ENCODE results near the gene IGBP1.
A peak's percentile ranks its signal among the peaks of the same experiment; 100 is the strongest.

The IGBP1 gene

GRCh38 chrX:70174754-70175153, 41.5 kb downstream of the IGBP1 start:
- DNase-seq (ENCODE audit: low read depth, low spot score), result peak; percentile 53
- no peak overlapping the region for H3K4me3 ChIP-seq (ENCODE audit: low read depth, low read length)
- no peak for TF ChIP-seq CTCF (IDR thresholded peaks at IDR 0.05; ENCODE audit: low read depth, low read length)
- in situ Hi-C loops (cut with HindIII; ENCODE audit: low sequenced_read_pairs), result no loop called here

- no peak overlapping the region for H3K4me3 ChIP-seq (ENCODE audit: low read depth, low read length)
- no peak for TF ChIP-seq CTCF (IDR thresholded peaks at IDR 0.05; ENCODE audit: low read depth, low read length)
- in situ Hi-C loops (cut with HindIII; ENCODE audit: low sequenced_read_pairs), result no loop called here
- no peak for DNase-seq (ENCODE audit: low read depth, low spot score)
Measured at GRCh38 chrX:70175338-70175737, 42.1 kb downstream of the IGBP1 start.

GRCh38 chrX:70176938-70177533, 43.8 kb downstream of the IGBP1 start, which contains the start of gene DGAT2L6:
Gene DGAT2L6, plus strand, starts transcription at chrX:70177483. Its CDS starts 100 bp downstream, at chrX:70177583.
- DNase-seq (ENCODE audit: low read depth, low spot score), result no peak
- no peak for TF ChIP-seq CTCF (IDR thresholded peaks at IDR 0.05; ENCODE audit: low read depth, low read length)
- in situ Hi-C loops (cut with HindIII; ENCODE audit: low sequenced_read_pairs), result no loop called here
- H3K4me3 ChIP-seq (ENCODE audit: low read depth, low read length), result no peak within 1 kb of the TSS

GRCh38 chrX:70183091-70183490, 49.8 kb downstream of the IGBP1 start:
- in situ Hi-C loops (cut with HindIII; ENCODE audit: low sequenced_read_pairs), result no loop called here
- H3K4me3 ChIP-seq (ENCODE audit: low read depth, low read length), result no peak overlapping the region
- TF ChIP-seq CTCF (IDR thresholded peaks at IDR 0.05; ENCODE audit: low read depth, low read length), result no peak
- no peak for DNase-seq (ENCODE audit: low read depth, low spot score)

- no peak for DNase-seq (ENCODE audit: low read depth, low spot score)
- in situ Hi-C loops (cut with HindIII; ENCODE audit: low sequenced_read_pairs), result no loop called here
- H3K4me3 ChIP-seq (ENCODE audit: low read depth, low read length), result no peak overlapping the region
- TF ChIP-seq CTCF (IDR thresholded peaks at IDR 0.05; ENCODE audit: low read depth, low read length), result no peak
Measured at GRCh38 chrX:70190225-70190624, 57.0 kb downstream of the IGBP1 start.

- in situ Hi-C loops (cut with HindIII; ENCODE audit: low sequenced_read_pairs), result no loop called here
- peak; percentile 69 for TF ChIP-seq CTCF (IDR thresholded peaks at IDR 0.05; ENCODE audit: low read depth, low read length)
- peak; percentile 51 for DNase-seq (ENCODE audit: low read depth, low spot score)
- no peak overlapping the region for H3K4me3 ChIP-seq (ENCODE audit: low read depth, low read length)
Measured at GRCh38 chrX:70196961-70197720, 63.9 kb downstream of the IGBP1 start.
